Astrocyte (in vitro differentiated cells and primary cell): ENCODE results near the gene OR2S2. TPM values are rescaled to one million over a fixed set of nuclear protein-coding genes. Genes with fewer than 3 reads are reported as not detected.

Experiments
- DNase-seq: peaks from one replicate; pipeline ENCODE4 v3.0.0-alpha.2; 2010; ENCODE audit warnings: low read depth
- FAIRE-seq: peaks from 2 replicates; lab custom pipeline; 2011; peaks lifted over from hg19 to GRCh38; lab: Jason Lieb, UNC
- H2AFZ ChIP-seq: 2 replicates; pipeline ENCODE4 v1.6.0; 2012; ENCODE audit warnings: low read depth, low read length, inconsistent platforms
- H3K27ac ChIP-seq: 2 replicates; pipeline ENCODE4 v1.5.1; 2011; ENCODE audit warnings: low read depth, low read length, inconsistent platforms
- H3K27me3 ChIP-seq: 2 replicates; pipeline ENCODE4 v1.6.0; 2011; ENCODE audit warnings: low read length, inconsistent platforms; ENCODE audit not compliant: insufficient read depth
- H3K36me3 ChIP-seq: 2 replicates; pipeline ENCODE4 v1.5.1; 2011; ENCODE audit warnings: low read length, inconsistent platforms; ENCODE audit not compliant: insufficient read depth
- H3K4me1 ChIP-seq: 2 replicates; pipeline ENCODE4 v1.5.1; 2011; ENCODE audit warnings: low read length, inconsistent platforms; ENCODE audit not compliant: insufficient read depth
- H3K4me2 ChIP-seq: 2 replicates; pipeline ENCODE4 v1.6.0; 2012; ENCODE audit warnings: low read length, inconsistent platforms
- H3K4me3 ChIP-seq: 2 replicates; pipeline ENCODE4 v1.5.1; 2011; ENCODE audit warnings: low read depth, mild to moderate bottlenecking, low read length, inconsistent platforms; ENCODE audit not compliant: insufficient read depth
- H3K79me2 ChIP-seq: 2 replicates; pipeline ENCODE4 v1.6.0; 2012; ENCODE audit warnings: mild to moderate bottlenecking, low read length, inconsistent platforms; ENCODE audit not compliant: insufficient read depth
- H3K9ac ChIP-seq: 2 replicates; pipeline ENCODE4 v1.6.0; 2012; ENCODE audit warnings: mild to moderate bottlenecking, low read length, inconsistent platforms
- H3K9me3 ChIP-seq: 2 replicates; pipeline ENCODE4 v1.5.1; 2012; ENCODE audit warnings: low read depth, mild to moderate bottlenecking, low read length, inconsistent platforms; ENCODE audit not compliant: insufficient read depth
- H4K20me1 ChIP-seq: 2 replicates; pipeline ENCODE4 v1.6.0; 2012; ENCODE audit warnings: low read length, inconsistent platforms; ENCODE audit not compliant: insufficient read depth
- H3K27ac Mint-ChIP-seq: one replicate; pipeline ENCODE4 v1.8.0; 2021; ENCODE audit warnings: mild to moderate bottlenecking, mixed read lengths; ENCODE audit not compliant: unreplicated experiment
- H3K27me3 Mint-ChIP-seq: one replicate; pipeline ENCODE4 v1.8.0; 2021; ENCODE audit warnings: low read depth, mixed read lengths; ENCODE audit not compliant: unreplicated experiment
- H3K36me3 Mint-ChIP-seq: one replicate; pipeline ENCODE4 v1.8.0; 2021; ENCODE audit warnings: low read depth, mixed read lengths; ENCODE audit not compliant: unreplicated experiment
- H3K4me1 Mint-ChIP-seq: one replicate; pipeline ENCODE4 v1.8.0; 2021; ENCODE audit warnings: low read depth, mixed read lengths; ENCODE audit not compliant: unreplicated experiment
- H3K4me3 Mint-ChIP-seq: one replicate; pipeline ENCODE4 v1.8.0; 2021; ENCODE audit warnings: mild to moderate bottlenecking, moderate library complexity, mixed read lengths; ENCODE audit not compliant: unreplicated experiment
- H3K9me3 Mint-ChIP-seq: one replicate; pipeline ENCODE4 v1.8.0; 2021; ENCODE audit warnings: mild to moderate bottlenecking, mixed read lengths; ENCODE audit not compliant: unreplicated experiment
- CTCF ChIP-seq: IDR thresholded peaks from 2 replicates; pipeline ENCODE4 v1.5.1; 2011; ENCODE audit warnings: low read depth, mild to moderate bottlenecking, inconsistent platforms, low read length, moderate library complexity; ENCODE audit not compliant: insufficient read depth
- EZH2 ChIP-seq: IDR thresholded peaks from 2 replicates; pipeline ENCODE4 v1.6.1; 2012; ENCODE audit warnings: mild to moderate bottlenecking, low read length, inconsistent platforms; ENCODE audit not compliant: insufficient read depth
- total RNA-seq: library from RNA; stranded (reverse); gene quantifications from 2 replicates; pipeline ENCODE4 v1.2.1, GENCODE V29; 2021

Gene OR2S2
- total RNA-seq, 1 donor from 2014 or later: not detected

GRCh38 chr9:35939679-35940250, 18.2 kb downstream of the OR2S2 start:
- Mint-ChIP-seq H3K27ac (no peak overlapping the region), H3K27me3 (peaks cover 9% of the 10 kb centered on the region), H3K4me1 (peaks cover 20% of the 10 kb centered on the region), H3K4me3 (no peak overlapping the region), H3K36me3 (no peaks in the 10 kb centered on the region), H3K9me3 (peaks cover 3% of the 10 kb centered on the region)
- peaks cover 22% of the 10 kb centered on the region for H3K4me1 ChIP-seq
- TF ChIP-seq CTCF (no peak), EZH2 (no peak)
- H3K9me3 ChIP-seq: no peaks in the 10 kb centered on the region
- no peaks in the 10 kb centered on the region for H3K79me2 ChIP-seq
- H3K27me3 ChIP-seq: no peaks in the 10 kb centered on the region
- DNase-seq (no peak), FAIRE-seq (no peak)
- H2AFZ ChIP-seq: no peak overlapping the region
- H4K20me1 ChIP-seq: no peaks in the 10 kb centered on the region
- H3K4me3 ChIP-seq: no peak overlapping the region
- H3K4me2 ChIP-seq: no peak overlapping the region
- H3K36me3 ChIP-seq: no peaks in the 10 kb centered on the region
- H3K27ac ChIP-seq: no peak overlapping the region
- no peak overlapping the region for H3K9ac ChIP-seq

- peaks cover 2% of the 10 kb centered on the region for H3K27me3 Mint-ChIP-seq
- Histone ChIP-seq H3K36me3 (no peaks in the 10 kb centered on the region), H2AFZ (no peak overlapping the region), H3K27ac (no peak overlapping the region), H3K4me2 (no peak overlapping the region), H4K20me1 (no peaks in the 10 kb centered on the region), H3K9ac (no peak overlapping the region), H3K9me3 (no peaks in the 10 kb centered on the region), H3K27me3 (no peaks in the 10 kb centered on the region), H3K79me2 (no peaks in the 10 kb centered on the region), H3K4me3 (no peak overlapping the region), H3K4me1 (peaks cover 22% of the 10 kb centered on the region)
- FAIRE-seq (peak; percentile 76), DNase-seq (no peak)
- H3K36me3 Mint-ChIP-seq: no peaks in the 10 kb centered on the region
- H3K4me3 Mint-ChIP-seq: no peak overlapping the region
- peaks cover under 1% of the 10 kb centered on the region for H3K9me3 Mint-ChIP-seq
- H3K4me1 Mint-ChIP-seq: peaks cover 20% of the 10 kb centered on the region
- H3K27ac Mint-ChIP-seq: no peak overlapping the region
- no peak for TF ChIP-seq EZH2
- no peak for TF ChIP-seq CTCF
These were observed 19.2 kb downstream of the OR2S2 start for GRCh38 chr9:35938474-35939356.
